Activated CD4-positive, alpha-beta memory T cell treated with anti-CD3 and anti-CD28 coated beads for 36 hours (primary cell): ENCODE results near the gene PCK2. TPM values are rescaled to one million over a fixed set of nuclear protein-coding genes. Genes with fewer than 3 reads are reported as not detected.

Experiments used
- CTCF ChIA-PET: fragments of 350-600 bp; sonication (Branson Sonifier 250); formaldehyde crosslinking; loops from one replicate; lab custom pipeline; 2021; ENCODE audit warnings: antibody characterized with exemption, inconsistent platforms; lab: Charles Lee
- POLR2A ChIA-PET: fragments of 350-600 bp; sonication (Branson Sonifier 250); formaldehyde crosslinking; loops from one replicate; lab custom pipeline; 2021; ENCODE audit warnings: antibody characterized with exemption; lab: Charles Lee
- DNase-seq: peaks from one replicate; pipeline ENCODE4 v3.0.0-alpha.2; 2020
- H3K27ac Mint-ChIP-seq: one replicate; pipeline ENCODE4 v1.8.0; 2021; ENCODE audit warnings: mixed read lengths
- H3K27me3 Mint-ChIP-seq: one replicate; pipeline ENCODE4 v1.8.0; 2021; ENCODE audit warnings: mixed read lengths
- H3K36me3 Mint-ChIP-seq: one replicate; pipeline ENCODE4 v1.8.0; 2021; ENCODE audit warnings: mixed read lengths
- H3K4me1 Mint-ChIP-seq: one replicate; pipeline ENCODE4 v1.8.0; 2021; ENCODE audit warnings: low read depth, mixed read lengths
- H3K4me3 Mint-ChIP-seq: one replicate; pipeline ENCODE4 v1.8.0; 2021; ENCODE audit warnings: mild to moderate bottlenecking, mixed read lengths
- H3K9me3 Mint-ChIP-seq: one replicate; pipeline ENCODE4 v1.8.0; 2021; ENCODE audit warnings: mixed read lengths
- intact Hi-C: fragments of 100-400 bp; cut with micrococcal nuclease; formaldehyde crosslinking; loops from one replicate; pipeline ENCODE4 v1.15.1; 2023
- total RNA-seq, 2 experiments: library from RNA; stranded (reverse); gene quantifications; one replicate each; pipeline ENCODE4 v1.2.3, GENCODE V29; 2021

PCK2 gene
- total RNA-seq, 2 experiments from 2014 or later, result 118 to 125 TPM

GRCh38 chr14:24054646-24055045 is 39.5 kb upstream of the PCK2 start:
- Mint-ChIP-seq H3K27ac (no peak overlapping the region), H3K27me3 (peaks cover 4% of the 10 kb centered on the region), H3K4me3 (no peak overlapping the region), H3K4me1 (peaks cover 20% of the 10 kb centered on the region), H3K9me3 (no peaks in the 10 kb centered on the region), H3K36me3 (no peaks in the 10 kb centered on the region)
- ChIA-PET CTCF (interaction anchor here (1.0 to 12.9 kb wide), 5 partner anchors 21 to 106 kb away, joined by 3 to 458 read pairs (median 9); partner anchors contain the start of genes IRF9 and PCK2), POLR2A (interaction anchor here (1.2 kb wide), 1 partner anchor 92 kb away, joined by 3 read pairs; the partner anchor contains the start of gene RNF31)
- no peak for DNase-seq
- intact Hi-C loops, result loop anchor here (5.0 to 10.0 kb wide), 2 partner anchors 220 to 258 kb away; partner anchors contain the start of genes LTB4R, LTB4R2 and RABGGTA

GRCh38 chr14:24055971-24056799 is 37.9 kb upstream of the PCK2 start:
- Mint-ChIP-seq H3K9me3 (no peaks in the 10 kb centered on the region), H3K4me3 (no peak overlapping the region), H3K4me1 (peaks cover 18% of the 10 kb centered on the region), H3K27ac (no peak overlapping the region), H3K27me3 (peaks cover 4% of the 10 kb centered on the region), H3K36me3 (no peaks in the 10 kb centered on the region)
- intact Hi-C loops, result loop anchor here (10.0 kb wide), 1 partner anchor 219 kb away; the partner anchor contains the start of gene RABGGTA
- POLR2A ChIA-PET, result interaction anchor here (0.6 to 3.9 kb wide), 3 partner anchors 19 to 58 kb away, joined by 3 to 28 read pairs (median 18); partner anchors contain the start of genes DCAF11, NRL and PCK2
- CTCF ChIA-PET, result interaction anchor here (0.9 to 12.9 kb wide), 7 partner anchors 18 to 241 kb away, joined by 3 to 458 read pairs (median 9); partner anchors contain the start of genes CPNE6, DCAF11, IRF9 and NRL
- no peak for DNase-seq

GRCh38 chr14:24056800-24057184 is 37.3 kb upstream of the PCK2 start:
- CTCF ChIA-PET, result interaction anchor here (1.0 to 12.9 kb wide), 12 partner anchors 10 to 241 kb away, joined by 4 to 458 read pairs (median 12); partner anchors contain the start of genes CPNE6, DCAF11, IRF9 and NRL
- Mint-ChIP-seq H3K27ac (no peak overlapping the region), H3K4me1 (peaks cover 16% of the 10 kb centered on the region), H3K9me3 (no peaks in the 10 kb centered on the region), H3K36me3 (no peaks in the 10 kb centered on the region), H3K4me3 (no peak overlapping the region), H3K27me3 (peaks cover 4% of the 10 kb centered on the region)
- intact Hi-C loops, result loop anchor here (10.0 kb wide), 1 partner anchor 218 kb away; the partner anchor contains the start of gene RABGGTA
- no peak for DNase-seq
- POLR2A ChIA-PET, result interaction anchor here (1.5 to 3.9 kb wide), 4 partner anchors 25 to 58 kb away, joined by 8 to 28 read pairs (median 16); partner anchors contain the start of genes DCAF11, NRL and PCK2

DNA sequence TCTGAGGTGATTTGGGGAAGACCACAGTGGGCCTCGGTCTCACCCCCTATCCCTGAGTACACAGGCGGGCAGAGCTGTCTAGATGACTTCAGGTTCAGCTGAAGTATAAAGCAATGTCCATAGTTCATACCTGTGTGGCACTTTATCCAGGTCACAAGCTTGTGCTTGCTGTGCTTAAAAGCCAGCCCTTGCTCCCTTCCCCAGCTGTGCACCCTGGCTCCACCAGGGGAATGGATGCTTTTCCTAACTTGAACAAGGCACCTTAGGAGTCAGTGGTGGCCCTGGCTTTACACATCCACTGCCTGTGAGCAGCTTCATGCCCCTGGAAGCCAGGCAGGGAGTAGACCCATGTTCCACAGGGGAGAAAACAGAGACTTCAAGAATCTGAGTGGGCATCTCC is 36.8 kb upstream of the PCK2 start:
- Mint-ChIP-seq H3K36me3 (no peaks in the 10 kb centered on the region), H3K9me3 (no peaks in the 10 kb centered on the region), H3K4me1 (peaks cover 16% of the 10 kb centered on the region), H3K27ac (no peak overlapping the region), H3K4me3 (no peak overlapping the region), H3K27me3 (peaks cover 4% of the 10 kb centered on the region)
- intact Hi-C loops, result loop anchor here (10.0 kb wide), 1 partner anchor 218 kb away; the partner anchor contains the start of gene RABGGTA
- CTCF ChIA-PET, result interaction anchor here (1.0 to 12.9 kb wide), 17 partner anchors 10 to 240 kb away, joined by 3 to 458 read pairs (median 9); partner anchors contain the start of genes CPNE6, DCAF11, IRF9 and NRL
- POLR2A ChIA-PET, result interaction anchor here (1.2 to 3.9 kb wide), 5 partner anchors 25 to 57 kb away, joined by 6 to 28 read pairs (median 13); partner anchors contain the start of genes DCAF11, NRL and PCK2
- DNase-seq, result no peak

DNA sequence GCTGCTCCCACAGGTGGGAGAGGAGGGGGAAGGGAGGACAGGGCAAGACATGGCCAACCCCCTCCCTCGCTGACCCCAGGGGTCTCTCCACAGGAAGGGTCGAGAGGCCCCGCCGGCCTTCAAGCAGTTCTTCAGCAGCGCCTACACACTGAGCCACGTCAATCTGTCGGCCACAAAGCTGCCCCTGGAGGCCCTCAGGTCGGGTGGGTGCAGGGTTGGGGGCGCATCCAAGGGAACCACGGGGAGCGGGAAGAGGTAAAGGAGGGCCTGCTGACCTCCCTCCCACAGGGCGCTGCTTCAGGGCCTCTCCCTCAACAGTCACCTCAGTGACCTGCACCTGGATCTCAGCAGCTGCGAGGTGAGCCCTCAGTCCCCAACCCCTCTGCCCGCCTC is 36.2 kb upstream of the PCK2 start:
- POLR2A ChIA-PET, result interaction anchor here (0.7 to 3.9 kb wide), 12 partner anchors 22 to 240 kb away, joined by 3 to 28 read pairs (median 5); partner anchors contain the start of genes DCAF11, NRL, PCK2 and RNF31
- Mint-ChIP-seq H3K4me3 (no peak overlapping the region), H3K36me3 (no peaks in the 10 kb centered on the region), H3K27ac (peak overlapping the region; percentile 4), H3K27me3 (peaks cover 4% of the 10 kb centered on the region), H3K4me1 (peaks cover 12% of the 10 kb centered on the region), H3K9me3 (no peaks in the 10 kb centered on the region)
- intact Hi-C loops, result loop anchor here (1.0 to 10.0 kb wide), 5 partner anchors 32 to 217 kb away; partner anchors contain the start of genes IRF9 and RABGGTA
- DNase-seq, result no peak
- CTCF ChIA-PET, result interaction anchor here (0.6 to 12.9 kb wide), 36 partner anchors 9 to 475 kb away, joined by 3 to 458 read pairs (median 4); partner anchors contain the start of genes CPNE6, DCAF11, EMC9 and FITM1

DNA sequence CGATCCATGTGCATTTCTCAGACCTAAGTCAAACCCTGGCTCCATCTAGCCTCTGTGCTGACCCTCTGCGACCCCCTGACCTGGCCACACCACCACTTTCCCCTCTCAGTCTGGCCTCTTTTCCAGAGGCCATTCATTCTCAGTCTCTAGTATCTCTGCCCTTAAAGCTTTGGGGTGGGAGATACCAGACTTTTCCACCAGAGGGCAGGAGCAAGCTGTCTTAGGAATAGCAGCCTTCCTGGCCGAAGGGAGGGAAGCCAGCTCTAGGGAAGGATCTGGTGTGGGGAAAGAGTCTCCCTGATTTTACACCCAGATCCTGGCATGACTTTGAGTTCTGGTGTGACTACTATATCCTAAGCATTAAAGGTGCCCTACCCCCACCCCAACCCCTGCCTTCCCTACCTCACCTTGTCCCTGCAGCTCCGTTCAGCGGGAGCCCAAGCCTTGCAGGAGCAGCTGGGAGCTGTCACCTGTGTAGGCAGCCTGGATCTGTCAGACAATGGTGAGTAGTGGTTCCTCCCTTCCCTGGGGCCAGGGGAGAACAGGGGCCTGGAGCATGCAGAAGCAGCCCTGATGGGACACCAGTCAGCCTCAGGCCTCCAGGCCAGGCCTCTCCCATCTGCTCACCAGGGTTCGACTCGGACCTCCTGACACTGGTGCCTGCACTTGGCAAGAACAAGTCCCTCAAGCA is 35.7 kb upstream of the PCK2 start:
- POLR2A ChIA-PET, result interaction anchor here (0.7 to 3.9 kb wide), 12 partner anchors 22 to 239 kb away, joined by 3 to 28 read pairs (median 5); partner anchors contain the start of genes DCAF11, NRL, PCK2 and RNF31
- Mint-ChIP-seq H3K27me3 (peaks cover 4% of the 10 kb centered on the region), H3K27ac (peak overlapping the region; percentile 4), H3K9me3 (no peaks in the 10 kb centered on the region), H3K36me3 (no peaks in the 10 kb centered on the region), H3K4me1 (peaks cover 7% of the 10 kb centered on the region), H3K4me3 (no peak overlapping the region)
- peak; percentile 83 for DNase-seq
- CTCF ChIA-PET, result interaction anchor here (0.6 to 12.9 kb wide), 38 partner anchors 9 to 476 kb away, joined by 3 to 458 read pairs (median 4); partner anchors contain the start of genes CPNE6, DCAF11, EMC9 and FITM1
- intact Hi-C loops, result loop anchor here (1.0 to 10.0 kb wide), 5 partner anchors 32 to 216 kb away; partner anchors contain the start of genes IRF9 and RABGGTA

DNA sequence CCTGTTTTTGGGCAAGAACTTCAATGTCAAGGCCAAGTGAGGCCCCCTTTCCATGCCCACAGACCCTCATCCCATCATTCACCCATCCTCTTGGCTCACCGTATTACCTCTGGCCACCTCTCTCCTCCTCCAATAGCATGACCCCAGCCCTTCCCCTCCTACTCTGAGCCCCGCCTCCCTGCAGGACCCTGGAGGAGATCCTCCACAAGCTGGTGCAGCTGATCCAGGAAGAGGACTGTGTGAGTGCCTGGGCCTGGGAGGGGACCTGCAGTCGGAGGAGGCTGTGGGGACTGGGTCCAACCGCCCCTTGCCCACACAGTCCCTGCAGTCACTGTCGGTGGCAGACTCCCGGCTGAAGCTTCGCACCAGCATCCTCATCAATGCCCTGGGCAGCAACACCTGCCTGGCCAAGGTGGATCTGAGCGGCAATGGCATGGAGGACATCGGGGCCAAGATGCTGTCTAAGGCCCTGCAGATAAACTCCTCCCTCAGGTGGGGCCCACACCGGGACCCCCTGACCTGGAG is 35.1 kb upstream of the PCK2 start:
- no peaks in the 10 kb centered on the region for H3K9me3 Mint-ChIP-seq
- H3K4me1 Mint-ChIP-seq, result peaks cover under 1% of the 10 kb centered on the region
- H3K4me3 Mint-ChIP-seq, result no peak overlapping the region
- peaks cover 3% of the 10 kb centered on the region for H3K27me3 Mint-ChIP-seq
- no peaks in the 10 kb centered on the region for H3K36me3 Mint-ChIP-seq
- DNase-seq, result no peak
- intact Hi-C loops, result loop anchor here (1.0 to 10.0 kb wide), 5 partner anchors 31 to 216 kb away; partner anchors contain the start of genes IRF9 and RABGGTA
- POLR2A ChIA-PET, result interaction anchor here (1.1 to 3.9 kb wide), 8 partner anchors 21 to 136 kb away, joined by 3 to 28 read pairs (median 6); partner anchors contain the start of genes DCAF11, NRL, PCK2 and TM9SF1
- CTCF ChIA-PET, result interaction anchor here (0.8 to 12.9 kb wide), 19 partner anchors 8 to 122 kb away, joined by 3 to 458 read pairs (median 9); partner anchors contain the start of genes CPNE6, DCAF11, FITM1 and IRF9
- no peak overlapping the region for H3K27ac Mint-ChIP-seq

DNA sequence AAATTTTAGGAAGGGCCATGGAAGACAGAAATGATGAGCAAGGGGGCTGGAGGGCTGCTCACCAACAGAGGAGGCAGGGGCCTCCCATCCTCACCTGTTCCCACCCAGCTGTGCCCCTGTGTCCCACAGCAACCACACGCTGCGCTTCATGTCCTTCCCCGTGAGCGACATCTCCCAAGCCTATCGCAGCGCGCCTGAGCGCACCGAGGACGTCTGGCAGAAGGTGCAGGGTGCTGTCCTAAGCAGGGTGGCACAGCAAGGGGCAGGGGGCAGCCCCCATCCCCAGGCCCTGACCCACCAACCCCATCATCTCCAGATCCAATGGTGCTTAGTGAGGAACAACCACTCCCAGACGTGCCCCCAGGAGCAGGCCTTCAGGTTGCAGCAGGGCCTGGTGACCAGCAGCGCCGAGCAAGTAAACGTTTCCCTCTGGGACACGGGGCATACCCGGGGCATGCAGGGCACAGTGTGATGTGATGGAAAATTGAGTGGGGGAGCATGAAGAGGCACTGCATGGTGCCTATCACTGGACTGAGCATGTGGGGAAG is 34.2 kb upstream of the PCK2 start:
- no peak overlapping the region for H3K4me3 Mint-ChIP-seq
- CTCF ChIA-PET, result interaction anchor here (0.7 to 12.9 kb wide), 6 partner anchors 14 to 101 kb away, joined by 3 to 458 read pairs (median 40); partner anchors contain the start of genes CPNE6, DCAF11, IRF9 and NRL
- intact Hi-C loops, result loop anchor here (2.0 to 10.0 kb wide), 2 partner anchors 45 to 215 kb away; partner anchors contain the start of gene RABGGTA
- H3K9me3 Mint-ChIP-seq, result no peaks in the 10 kb centered on the region
- POLR2A ChIA-PET, result no interaction called here
- no peak for DNase-seq
- no peak overlapping the region for H3K27ac Mint-ChIP-seq
- no peaks in the 10 kb centered on the region for H3K27me3 Mint-ChIP-seq
- no peaks in the 10 kb centered on the region for H3K36me3 Mint-ChIP-seq
- no peaks in the 10 kb centered on the region for H3K4me1 Mint-ChIP-seq

GRCh38 chr14:24060443-24060842 is 33.7 kb upstream of the PCK2 start:
- Mint-ChIP-seq H3K4me3 (no peak overlapping the region), H3K4me1 (no peaks in the 10 kb centered on the region), H3K27ac (no peak overlapping the region), H3K9me3 (no peaks in the 10 kb centered on the region), H3K27me3 (no peaks in the 10 kb centered on the region), H3K36me3 (no peaks in the 10 kb centered on the region)
- DNase-seq, result no peak
- intact Hi-C loops, result no loop called here
- CTCF ChIA-PET, result interaction anchor here (0.7 to 12.9 kb wide), 5 partner anchors 21 to 101 kb away, joined by 3 to 458 read pairs (median 36); partner anchors contain the start of genes IRF9 and PCK2
- POLR2A ChIA-PET, result no interaction called here
